GM19238 (cell line): ENCODE measurements around the gene ANXA2R.
"Not testable (repeated sequence)": the region's sequence is repeated elsewhere in the genome, so short reads cannot be mapped to it uniquely, and the experiment has no call there.

Experiments
- DNase-seq: peaks from one replicate; pipeline ENCODE4 v3.0.0; 2011; ENCODE audit warnings: low spot score; ENCODE audit not compliant: insufficient read length

The ANXA2R gene

DNA sequence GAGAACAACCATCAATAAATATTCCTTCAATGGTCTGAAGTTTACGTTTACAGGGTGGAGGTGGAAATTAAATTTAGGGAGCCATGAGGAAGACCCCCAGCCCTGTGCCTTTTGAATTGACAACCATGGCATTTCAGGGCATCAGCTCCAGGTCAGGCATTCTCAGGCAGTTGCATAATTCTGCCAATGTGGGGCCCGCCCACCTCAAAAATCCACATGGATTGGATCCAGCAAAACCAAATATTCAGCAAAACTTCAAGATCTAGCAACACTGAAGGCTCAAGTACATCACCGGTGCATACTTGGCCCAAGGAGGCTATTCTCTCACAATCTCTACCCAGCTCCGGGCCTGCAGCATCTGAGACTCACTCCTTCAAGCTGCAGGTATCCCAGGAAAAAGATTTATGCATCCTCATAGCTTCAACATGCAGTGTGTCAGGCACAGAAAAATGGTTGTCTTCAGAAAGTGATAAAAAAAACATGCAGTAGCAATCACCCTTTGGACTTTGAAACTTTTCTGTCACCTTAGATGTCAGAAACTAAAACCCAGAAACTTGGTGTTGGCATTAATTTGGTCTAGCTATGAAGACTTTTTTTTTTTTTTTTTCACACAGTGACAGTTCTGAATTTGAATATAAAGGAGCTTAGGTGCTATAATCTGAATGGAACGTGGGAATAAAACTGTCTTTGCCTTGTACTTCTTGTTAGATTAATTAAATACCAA is 21.4 kb upstream of the ANXA2R start:
- DNase-seq: no peak

DNA sequence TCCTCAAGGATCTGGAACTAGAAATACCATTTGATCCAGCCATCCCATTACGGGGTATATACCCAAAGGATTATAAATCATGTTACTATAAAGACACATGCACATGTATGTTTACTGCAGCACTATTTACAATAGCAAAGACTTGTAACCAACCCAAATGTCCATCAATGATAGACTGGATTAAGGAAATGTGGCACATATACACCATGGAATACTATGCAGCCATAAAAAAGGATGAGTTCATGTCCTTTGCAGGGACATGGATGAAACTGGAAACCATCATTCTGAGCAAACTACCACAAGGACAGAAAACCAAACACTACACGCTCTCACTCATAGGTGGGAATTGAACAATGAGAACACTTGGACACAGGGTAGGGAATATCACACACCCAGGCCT is 19.9 kb upstream of the ANXA2R start:
- DNase-seq: not testable (repeated sequence)

- not testable (repeated sequence) for DNase-seq
Measured at GRCh38 chr5:43055098-43055497, 15.0 kb upstream of the ANXA2R start.

DNA sequence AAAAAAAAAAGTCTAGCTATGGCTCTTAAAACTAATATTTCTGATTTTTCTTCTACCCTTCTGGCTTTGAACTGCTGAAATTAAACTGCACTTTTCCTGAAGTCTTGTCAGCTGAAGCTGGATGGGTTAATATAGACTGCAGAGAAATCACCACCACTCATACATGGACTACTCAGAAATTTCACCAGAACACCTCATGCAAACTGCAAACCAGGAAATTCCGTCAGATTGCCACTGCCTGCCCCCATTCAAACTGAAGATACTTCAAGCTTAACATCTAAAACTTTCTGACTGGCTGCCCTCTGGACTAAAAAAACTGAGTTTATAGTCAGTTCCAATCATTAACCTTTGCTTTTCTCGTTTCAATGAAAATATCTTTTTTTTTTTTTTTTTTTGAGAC is 11.6 kb upstream of the ANXA2R start:
- no peak for DNase-seq

DNA sequence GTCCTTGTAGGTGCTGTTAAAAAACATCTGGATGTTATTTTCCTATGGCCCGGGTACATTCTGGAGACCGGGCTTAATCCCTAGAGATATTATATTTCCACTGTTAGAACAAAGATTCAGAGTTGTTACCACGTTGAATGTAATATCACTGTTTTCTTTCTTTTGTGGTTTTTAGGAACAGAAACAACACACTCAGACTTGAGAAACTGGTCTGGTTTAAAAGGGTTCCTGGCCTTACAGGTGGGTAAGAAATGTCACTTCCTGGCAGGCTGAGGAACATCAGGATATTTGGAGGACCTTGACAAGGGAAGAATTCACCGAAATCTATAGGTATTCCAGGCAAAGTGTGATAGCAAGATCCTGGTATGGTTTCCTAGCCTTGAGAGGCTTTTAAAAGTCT is 10.3 kb upstream of the ANXA2R start:
- DNase-seq: no peak

- no peak for DNase-seq
Measured at GRCh38 chr5:43049236-43049635, 9.1 kb upstream of the ANXA2R start.

DNA sequence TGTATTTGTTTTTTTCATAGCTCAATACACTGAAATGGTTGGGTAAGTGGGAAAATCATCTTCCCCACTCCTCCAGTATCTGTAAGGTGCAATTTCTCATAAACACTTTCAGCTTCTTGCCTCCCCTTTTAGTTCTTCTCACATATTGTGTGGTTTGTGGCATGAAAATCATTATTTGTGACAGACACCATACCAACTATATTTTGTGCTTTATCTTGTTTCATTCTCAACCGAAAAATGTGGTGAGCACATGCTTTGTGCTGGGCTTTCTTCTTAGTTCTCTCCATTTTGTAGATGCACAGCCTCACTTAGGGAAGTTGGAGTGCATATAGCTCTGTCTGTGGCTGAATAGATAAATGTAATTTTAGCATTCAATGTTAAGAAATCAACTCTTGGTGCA is 6.4 kb upstream of the ANXA2R start:
- no peak for DNase-seq

DNA sequence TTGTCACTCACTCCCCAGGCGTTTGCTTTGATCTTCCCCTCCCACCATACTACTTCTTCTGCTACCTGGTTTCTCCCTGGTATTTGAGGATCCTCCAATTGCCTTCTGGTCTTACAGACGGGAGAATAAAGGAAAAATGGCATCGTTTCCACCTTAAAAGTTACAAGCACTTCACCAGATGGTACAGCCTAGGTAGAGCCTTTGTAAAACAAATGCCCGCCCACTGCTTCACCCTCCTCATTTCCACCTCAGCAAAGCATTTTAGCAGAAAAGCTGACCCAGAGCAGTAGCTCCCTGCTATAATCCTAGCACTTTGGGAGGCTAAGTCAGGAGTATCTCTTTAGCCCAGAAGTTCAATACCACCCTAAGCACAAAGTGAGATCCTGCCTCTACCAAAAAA is 5.1 kb upstream of the ANXA2R start:
- DNase-seq: no peak

- no peak for DNase-seq
Measured at GRCh38 chr5:43044181-43044914, 4.2 kb upstream of the ANXA2R start.

DNA sequence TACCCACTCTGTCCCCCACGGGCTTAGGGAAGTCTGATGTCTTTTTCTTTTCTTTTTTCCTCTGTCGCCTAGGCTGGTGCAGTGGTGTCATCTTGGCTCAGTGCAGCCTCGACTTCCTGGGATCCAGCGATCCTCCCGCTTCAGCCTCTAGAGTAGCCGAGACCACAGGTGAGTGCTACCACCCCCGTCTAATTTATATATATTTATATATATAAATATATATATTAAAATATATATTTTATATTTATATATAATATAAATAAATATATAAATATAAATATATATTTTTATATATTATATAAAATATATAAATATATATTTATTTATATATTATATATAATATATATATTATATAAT is 3.3 kb upstream of the ANXA2R start:
- no peak for DNase-seq

DNA sequence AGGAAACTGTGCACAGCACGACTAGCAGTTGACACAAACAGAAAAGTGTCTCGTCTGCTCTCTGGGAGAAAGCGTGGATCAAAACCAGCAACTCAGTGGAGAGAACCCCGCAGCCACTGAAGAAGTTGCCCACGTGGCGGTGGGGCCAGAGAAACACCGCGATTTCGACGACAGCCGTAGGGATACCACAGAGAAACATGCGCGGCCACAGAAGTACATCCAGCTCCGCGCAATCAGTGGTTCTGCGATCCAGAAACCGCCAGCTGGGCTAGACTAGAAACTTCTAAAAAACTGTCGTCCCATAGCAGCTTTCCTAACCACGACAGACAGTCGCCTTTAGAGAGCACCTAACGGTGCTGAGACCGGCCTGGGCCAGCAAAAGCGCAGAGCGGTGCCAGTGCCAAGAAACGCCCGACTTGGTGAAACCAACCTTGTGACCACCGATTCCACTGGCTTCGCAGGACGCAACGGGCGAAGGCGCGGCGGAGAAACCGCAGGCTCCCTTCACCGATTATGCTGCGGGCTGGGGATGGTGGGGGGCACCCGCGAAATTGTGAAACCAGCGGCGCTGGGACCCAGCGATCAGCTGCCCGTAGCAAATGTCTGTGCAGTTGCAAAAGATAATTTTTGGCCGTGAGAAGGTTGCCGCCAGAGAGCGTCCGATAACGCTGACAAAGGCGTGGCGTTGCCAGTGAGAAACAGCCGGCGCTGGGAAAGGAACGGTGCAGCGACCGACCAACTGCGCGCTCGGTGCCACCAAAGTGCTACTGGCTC is 2.7 kb upstream of the ANXA2R start:
- no peak for DNase-seq

DNA sequence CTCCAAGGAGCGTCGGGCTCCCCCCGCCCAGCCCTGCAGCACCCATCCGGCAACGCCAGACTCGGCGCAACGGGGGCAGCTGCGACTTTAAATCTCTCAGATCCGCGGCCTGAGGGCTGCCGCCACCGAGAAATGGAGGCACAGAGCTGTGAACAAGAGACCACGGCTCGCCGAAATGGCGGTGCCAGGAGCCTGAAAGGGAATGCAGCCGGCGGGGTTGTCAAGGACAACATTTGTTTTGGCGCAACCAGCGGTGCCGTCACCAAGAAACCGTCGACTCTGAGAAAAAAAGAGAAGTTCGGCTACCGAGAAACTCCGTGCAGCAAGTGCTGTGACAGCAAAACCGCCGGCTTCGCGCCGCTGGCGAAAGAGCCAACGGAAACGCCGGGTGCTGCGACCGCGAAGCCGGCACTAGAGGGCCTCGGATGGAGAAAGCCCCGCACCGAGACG is 2.1 kb upstream of the ANXA2R start:
- no peak for DNase-seq

GRCh38 chr5:43041669-43042175 is 1.6 kb upstream of the ANXA2R start:
- DNase-seq: no peak

GRCh38 chr5:43041110-43041668 is 1.1 kb upstream of the ANXA2R start:
- no peak for DNase-seq

DNA sequence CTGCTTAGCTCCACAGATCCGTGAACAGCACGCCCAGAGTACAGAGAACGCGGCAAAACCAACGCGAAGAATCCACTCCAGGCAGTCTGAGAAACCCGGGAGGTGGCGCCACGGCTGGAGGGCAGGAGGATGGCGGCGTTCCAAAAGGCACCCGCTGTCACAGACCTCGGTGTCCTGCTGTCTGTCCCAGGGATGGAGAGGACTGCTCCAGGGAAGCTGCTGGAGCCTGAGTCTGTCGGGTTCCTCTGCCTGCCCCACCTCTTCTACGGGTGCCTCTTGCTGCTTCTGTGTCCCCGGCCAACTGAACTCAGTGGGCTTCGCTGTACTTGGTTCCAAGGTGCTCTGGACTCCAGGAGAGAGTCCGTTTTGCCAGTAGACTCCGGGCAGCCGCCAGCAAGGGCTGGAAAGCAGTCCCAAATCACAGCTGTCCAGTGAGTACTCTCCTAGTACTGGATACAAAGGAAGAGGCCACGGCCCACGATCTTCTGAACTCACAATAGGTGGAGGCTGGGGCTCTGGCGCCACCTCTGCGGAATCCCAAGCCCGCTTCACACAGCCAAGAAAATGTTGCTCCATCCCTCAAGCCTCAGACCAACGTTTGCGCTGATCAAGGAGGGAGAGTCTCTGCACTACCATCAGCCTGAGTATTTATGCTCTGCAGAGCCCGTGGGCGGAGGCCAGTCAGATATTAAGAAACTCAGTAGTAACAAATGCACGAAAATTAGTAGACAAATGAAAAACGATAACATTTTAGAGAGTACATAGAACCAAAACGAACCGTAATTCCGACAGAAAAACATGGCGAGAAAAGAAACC is 440 bp downstream of the ANXA2R start:
- DNase-seq: no peak

DNA sequence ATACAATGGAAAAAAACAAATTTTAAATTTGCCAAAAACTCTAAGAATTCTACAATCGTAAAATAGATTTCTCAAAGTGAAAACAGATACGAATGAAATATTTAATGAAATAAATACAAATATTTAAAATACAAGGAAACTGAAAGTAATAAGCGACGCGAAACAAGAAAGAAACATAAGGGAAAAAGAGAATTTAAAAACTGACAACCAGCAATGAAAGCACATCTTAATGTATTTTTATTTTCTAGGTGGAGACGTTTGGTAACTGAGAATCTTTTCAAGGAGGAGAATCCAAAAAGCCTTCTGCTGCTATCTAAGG is 1.0 kb downstream of the ANXA2R start:
- no peak for DNase-seq

DNA sequence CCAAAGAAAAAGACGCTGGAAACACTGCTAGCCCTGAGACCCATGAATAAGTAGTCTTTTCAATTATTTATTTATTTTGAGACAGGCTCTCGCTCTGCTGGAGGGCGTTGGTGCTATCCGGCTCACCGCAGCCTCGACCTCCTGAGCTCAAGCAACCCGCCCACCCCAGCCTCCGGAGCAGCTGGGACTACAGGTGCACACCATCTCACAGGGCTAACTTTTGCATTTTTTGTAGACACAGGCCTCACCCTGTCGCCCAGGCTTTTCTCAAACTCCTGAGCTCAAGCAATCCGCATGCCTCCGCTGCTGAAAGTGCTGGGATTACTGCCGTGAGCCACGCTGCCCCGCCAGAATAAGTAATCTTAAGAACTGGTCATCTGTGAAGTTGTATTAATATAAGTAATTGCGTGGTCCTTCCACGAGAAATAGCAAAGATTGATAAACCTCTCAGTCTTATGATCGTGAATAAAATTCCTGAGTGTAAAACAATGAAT is 1.6 kb downstream of the ANXA2R start:
- DNase-seq: no peak

DNA sequence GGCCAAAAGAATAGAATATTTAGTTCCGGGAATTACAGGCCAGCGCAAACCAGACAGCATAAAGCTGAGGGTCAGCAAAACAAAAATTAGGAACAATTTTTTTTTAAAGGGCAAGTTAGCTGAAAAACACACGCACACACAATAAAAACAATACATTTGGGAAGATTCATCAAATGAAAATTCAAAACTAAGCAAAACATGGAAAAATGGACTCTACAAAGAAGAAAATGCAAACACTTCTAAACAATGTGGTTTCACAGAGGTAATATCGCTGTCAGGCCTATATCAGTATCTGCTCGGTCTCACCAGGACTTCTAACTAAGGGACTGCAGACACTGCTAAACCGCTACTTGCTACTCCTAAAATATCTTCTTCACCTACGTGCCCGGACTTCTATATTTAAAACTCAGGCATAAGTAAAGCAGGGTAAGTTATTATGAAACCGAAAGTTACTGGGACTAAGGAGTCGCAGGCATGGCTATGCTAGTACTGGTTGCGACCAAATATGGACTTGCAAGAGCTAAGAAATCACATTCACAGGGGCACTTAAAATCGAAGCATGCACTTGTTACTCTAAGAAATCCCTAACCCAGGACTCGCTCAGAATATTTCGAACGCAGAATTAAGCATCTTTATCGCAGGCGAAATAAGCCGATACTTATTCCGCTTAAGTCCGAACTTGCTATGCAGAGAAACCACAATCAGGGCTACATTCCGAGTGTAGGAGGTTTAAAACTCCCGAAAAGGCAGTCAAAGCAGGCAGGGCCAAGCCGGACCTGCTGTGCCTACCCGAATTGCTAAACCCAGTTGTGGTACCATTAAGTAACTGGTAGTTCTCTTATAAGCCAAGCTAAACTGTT is 2.3 kb downstream of the ANXA2R start:
- DNase-seq: no peak

GRCh38 chr5:43036856-43037635 is 3.1 kb downstream of the ANXA2R start:
- no peak for DNase-seq
